NCI-H146 (cell line): ENCODE measurements around the gene NMRK1.

Experiments used
- DNase-seq: peaks from one replicate; lab custom pipeline; 2025; lab: John Stamatoyannopoulos, UW

NMRK1 gene

GRCh38 chr9:75087824-75088645, at the start of gene NMRK1, which contains the start of gene OSTF1:
NMRK1 (minus strand) TSS chr9:75088155; CDS start chr9:75083115, 5,040 bp downstream.
OSTF1 (plus strand) TSS chr9:75088514; CDS start chr9:75088693, 179 bp downstream.
- peak; percentile 86 for DNase-seq

- DNase-seq, result no peak
These were observed 46.5 kb upstream of the NMRK1 start for GRCh38 chr9:75134495-75134894.

GRCh38 chr9:75133396-75133795, 45.4 kb upstream of the NMRK1 start:
- DNase-seq, result no peak

- DNase-seq, result no peak
These were observed 44.3 kb upstream of the NMRK1 start for GRCh38 chr9:75132244-75132643.

- no peak for DNase-seq
These were observed 43.7 kb upstream of the NMRK1 start for GRCh38 chr9:75131700-75132099.

- DNase-seq, result no peak
These were observed 42.8 kb upstream of the NMRK1 start for GRCh38 chr9:75130621-75131230.

GRCh38 chr9:75130172-75130571, 42.2 kb upstream of the NMRK1 start:
- DNase-seq, result no peak

GRCh38 chr9:75128535-75128934, 40.6 kb upstream of the NMRK1 start:
- no peak for DNase-seq

GRCh38 chr9:75123696-75124095, 35.7 kb upstream of the NMRK1 start:
- no peak for DNase-seq

GRCh38 chr9:75121914-75122558, 34.1 kb upstream of the NMRK1 start:
- DNase-seq, result no peak

- DNase-seq, result no peak
These were observed 32.7 kb upstream of the NMRK1 start for GRCh38 chr9:75120686-75121085.

GRCh38 chr9:75117564-75117963, 29.6 kb upstream of the NMRK1 start:
- DNase-seq, result no peak

- DNase-seq, result no peak
These were observed 28.4 kb upstream of the NMRK1 start for GRCh38 chr9:75116306-75116705.

- DNase-seq, result no peak
These were observed 24.8 kb upstream of the NMRK1 start for GRCh38 chr9:75112789-75113188.

GRCh38 chr9:75111019-75111622, 23.2 kb upstream of the NMRK1 start:
- no peak for DNase-seq

- DNase-seq, result no peak
These were observed 21.4 kb upstream of the NMRK1 start for GRCh38 chr9:75109210-75109839.

- DNase-seq, result no peak
These were observed 20.6 kb upstream of the NMRK1 start for GRCh38 chr9:75108571-75108970.

- no peak for DNase-seq
These were observed 18.9 kb upstream of the NMRK1 start for GRCh38 chr9:75106857-75107256.

- no peak for DNase-seq
These were observed 17.9 kb upstream of the NMRK1 start for GRCh38 chr9:75105841-75106240.

GRCh38 chr9:75105019-75105540, 17.1 kb upstream of the NMRK1 start:
- no peak for DNase-seq

- DNase-seq, result no peak
These were observed 16.7 kb upstream of the NMRK1 start for GRCh38 chr9:75104607-75105006.
